PC-3 (cell line): ENCODE measurements around the gene YIF1B. TPM values are rescaled to one million over a fixed set of nuclear protein-coding genes. Genes with fewer than 3 reads are reported as not detected.

Experiments
- ATAC-seq: fragments of 200-7000 bp; cut with Tn5 transposase; 2 replicates; pipeline ENCODE4 v1.9.1; 2020; ENCODE audit warnings: mild to moderate bottlenecking, moderate library complexity
- BruUV-seq: library from RNA; stranded (reverse); fragments of 400-500 nt; replicated peaks from 2 replicates; lab custom pipeline; 2021; lab: Mats Ljungman, UMichigan
- CTCF ChIA-PET: fragments of 300-600 bp; sonication (Branson Sonifier 250); formaldehyde crosslinking; loops from one replicate; lab custom pipeline; 2022; ENCODE audit warnings: antibody characterized with exemption; lab: Charles Lee
- POLR2A ChIA-PET: fragments of 300-600 bp; sonication (Branson Sonifier 250); formaldehyde crosslinking; loops from one replicate; lab custom pipeline; 2022; ENCODE audit warnings: antibody characterized with exemption; ENCODE audit not compliant: unreplicated experiment; lab: Charles Lee
- DNase-seq: peaks from one replicate; pipeline ENCODE4 v3.0.0-alpha.2; 2015
- H2AFZ ChIP-seq: fragments of 300-600 bp; sonication (generic); 2 replicates; pipeline ENCODE4 v1.6.0; 2016; ENCODE audit warnings: antibody characterized with exemption, low read length
- H3F3A ChIP-seq: fragments of 300-600 bp; sonication (generic); one replicate; pipeline ENCODE4 v1.6.0; 2017; ENCODE audit warnings: antibody characterized with exemption, low read length, control low read depth, mild to moderate bottlenecking; ENCODE audit not compliant: unreplicated experiment
- H3K27ac ChIP-seq: fragments of 300-600 bp; sonication (generic); 2 replicates; pipeline ENCODE4 v1.5.1; 2016; ENCODE audit warnings: mild to moderate bottlenecking, low read length
- H3K27me3 ChIP-seq: fragments of 300-600 bp; sonication (generic); 2 replicates; pipeline ENCODE4 v1.6.1; 2016; ENCODE audit warnings: low read length, mixed read lengths
- H3K36me3 ChIP-seq: fragments of 300-600 bp; sonication (generic); 2 replicates; pipeline ENCODE4 v1.6.1; 2016; ENCODE audit warnings: low read depth, mixed run types, low read length, mixed read lengths
- H3K4me1 ChIP-seq: fragments of 300-600 bp; sonication (generic); 2 replicates; pipeline ENCODE4 v1.5.1; 2016; ENCODE audit warnings: low read length; ENCODE audit not compliant: insufficient read depth
- H3K4me2 ChIP-seq: fragments of 300-600 bp; sonication (generic); 2 replicates; pipeline ENCODE4 v1.6.0; 2016; ENCODE audit warnings: low read length
- H3K4me3 ChIP-seq: fragments of 300-600 bp; sonication (generic); 2 replicates; pipeline ENCODE4 v1.5.1; 2016; ENCODE audit warnings: mild to moderate bottlenecking, low read length, mixed read lengths
- H3K79me2 ChIP-seq: fragments of 300-600 bp; sonication (generic); 2 replicates; pipeline ENCODE4 v1.6.1; 2017; ENCODE audit warnings: low read length, mixed read lengths
- H3K9ac ChIP-seq: fragments of 300-600 bp; sonication (generic); 2 replicates; pipeline ENCODE4 v1.6.0; 2016; ENCODE audit warnings: mild to moderate bottlenecking, low read length
- H3K9me2 ChIP-seq: fragments of 300-600 bp; sonication (generic); replicated peaks from 2 replicates; pipeline ENCODE4 v1.6.1; 2016; ENCODE audit warnings: mixed run types, low read length, mixed read lengths
- H3K9me3 ChIP-seq: fragments of 300-600 bp; sonication (generic); 2 replicates; pipeline ENCODE4 v1.6.1; 2016; ENCODE audit warnings: low read length, mixed read lengths
- H4K20me1 ChIP-seq: fragments of 300-600 bp; sonication (generic); 2 replicates; pipeline ENCODE4 v1.6.1; 2016; ENCODE audit warnings: low read length, mixed read lengths
- EZH2 ChIP-seq: fragments of 300-600 bp; sonication (generic); IDR thresholded peaks from one replicate; pipeline ENCODE4 v1.6.1; 2017; ENCODE audit warnings: antibody characterized with exemption, mild to moderate bottlenecking, low read length; ENCODE audit not compliant: unreplicated experiment
- EZH2phosphoT487 ChIP-seq: fragments of 300-600 bp; sonication (generic); IDR thresholded peaks from 2 replicates; pipeline ENCODE4 v1.6.1; 2018; ENCODE audit warnings: mild to moderate bottlenecking, antibody characterized with exemption, low read length, borderline replicate concordance
- intact Hi-C: fragments of 100-400 bp; cut with micrococcal nuclease; formaldehyde crosslinking; loops from 2 replicates; pipeline ENCODE4 v1.9.0; 2023
- total RNA-seq: library from RNA; depleted of rRNA; stranded (reverse); fragments of >200 nt; gene quantifications from 2 replicates; pipeline ENCODE4 v1.2.3, GENCODE V29; 2014
- TF ChIP-seq, protein P1 (sequence below): fragments of 300-600 bp; sonication (generic); conservative IDR thresholded peaks from 2 replicates; pipeline ENCODE4 v1.5.1; 2017; ENCODE audit warnings: antibody characterized with exemption, low read depth, mild to moderate bottlenecking, low read length

Gene YIF1B
- total RNA-seq, 1 experiment from 2014 or later, result 72.3 TPM

DNA sequence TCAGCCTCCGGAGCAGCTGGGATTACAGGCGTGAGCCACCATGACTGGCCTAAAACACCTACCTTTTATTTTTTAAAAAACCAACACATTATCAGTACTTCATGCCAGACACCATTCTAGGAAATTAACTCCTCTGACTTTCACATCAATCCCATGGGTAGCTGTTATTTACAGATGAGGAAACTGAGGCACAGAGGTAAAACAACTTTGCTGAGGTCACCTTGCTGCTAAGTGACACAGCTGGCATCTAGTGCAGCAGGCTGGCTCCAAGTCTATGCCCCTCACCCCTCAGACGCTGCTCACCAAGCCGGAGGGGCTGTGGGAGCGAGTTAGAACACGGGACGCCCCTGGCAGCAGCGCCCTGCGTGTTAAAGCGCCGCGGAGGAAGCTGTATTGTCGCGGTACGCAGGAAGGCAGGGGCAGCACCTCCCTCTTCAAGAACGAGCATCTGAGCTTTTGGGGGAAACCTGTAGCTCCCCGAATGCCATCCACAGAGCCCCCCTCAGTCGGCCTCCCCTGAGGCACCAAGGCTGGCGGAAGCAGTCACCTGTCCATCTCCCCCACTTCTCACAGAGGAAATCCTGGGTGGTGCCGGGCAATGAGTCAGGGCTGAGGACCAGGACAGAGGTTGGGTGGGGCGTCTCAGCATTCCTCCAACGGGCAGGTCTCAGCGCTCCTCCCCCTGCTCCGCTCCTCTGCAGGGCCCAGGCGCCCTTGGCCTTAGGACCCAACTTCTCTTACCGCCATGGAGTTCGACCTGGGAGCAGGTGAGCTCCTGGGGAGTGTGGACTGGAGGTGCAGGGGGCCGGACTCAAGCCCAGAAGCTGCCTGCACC, 12.0 kb downstream of the YIF1B start, which contains the start of gene C19orf33:
Gene C19orf33, plus strand, starts transcription at position 735 of the 835 bp plus-strand sequence. Its CDS starts 11 bp downstream, at position 746.
- Histone ChIP-seq H3K79me2 (peaks cover 31% of the 10 kb centered on the region), H3K9me2 (no peaks in the 10 kb centered on the region), H3K4me3 (peak within 1 kb of the TSS; percentile 84), H3K9me3 (no peaks in the 10 kb centered on the region), H3K27me3 (no peaks in the 10 kb centered on the region), H3K9ac (peak within 1 kb of the TSS; percentile 87), H3K36me3 (no peaks in the 10 kb centered on the region), H3K4me2 (peak within 1 kb of the TSS; percentile 98), H3F3A (no peaks in the 10 kb centered on the region), H4K20me1 (no peaks in the 10 kb centered on the region), H2AFZ (no peak within 1 kb of the TSS), H3K27ac (peak within 1 kb of the TSS; percentile 90), H3K4me1 (peaks cover 39% of the 10 kb centered on the region)
- TF ChIP-seq EZH2phosphoT487 (no peak), EZH2 (no peak)
- TF ChIP-seq, protein P1, sequence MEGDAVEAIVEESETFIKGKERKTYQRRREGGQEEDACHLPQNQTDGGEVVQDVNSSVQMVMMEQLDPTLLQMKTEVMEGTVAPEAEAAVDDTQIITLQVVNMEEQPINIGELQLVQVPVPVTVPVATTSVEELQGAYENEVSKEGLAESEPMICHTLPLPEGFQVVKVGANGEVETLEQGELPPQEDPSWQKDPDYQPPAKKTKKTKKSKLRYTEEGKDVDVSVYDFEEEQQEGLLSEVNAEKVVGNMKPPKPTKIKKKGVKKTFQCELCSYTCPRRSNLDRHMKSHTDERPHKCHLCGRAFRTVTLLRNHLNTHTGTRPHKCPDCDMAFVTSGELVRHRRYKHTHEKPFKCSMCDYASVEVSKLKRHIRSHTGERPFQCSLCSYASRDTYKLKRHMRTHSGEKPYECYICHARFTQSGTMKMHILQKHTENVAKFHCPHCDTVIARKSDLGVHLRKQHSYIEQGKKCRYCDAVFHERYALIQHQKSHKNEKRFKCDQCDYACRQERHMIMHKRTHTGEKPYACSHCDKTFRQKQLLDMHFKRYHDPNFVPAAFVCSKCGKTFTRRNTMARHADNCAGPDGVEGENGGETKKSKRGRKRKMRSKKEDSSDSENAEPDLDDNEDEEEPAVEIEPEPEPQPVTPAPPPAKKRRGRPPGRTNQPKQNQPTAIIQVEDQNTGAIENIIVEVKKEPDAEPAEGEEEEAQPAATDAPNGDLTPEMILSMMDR, result no peak
- no TSS peak for BruUV-seq
- ChIA-PET POLR2A (interaction anchor here (0.7 kb wide), 1 partner anchor 35 kb away, joined by 3 read pairs; no protein-coding TSS in a partner anchor), CTCF (interaction anchor here (1.0 kb wide), 1 partner anchor 14 kb away, joined by 4 read pairs; no protein-coding TSS in a partner anchor)
- intact Hi-C loops, result loop anchor here (2.0 kb wide), 2 partner anchors 31 to 37 kb away; partner anchors contain the start of gene CATSPERG
- peak; percentile 56 for ATAC-seq
- peak; percentile 88 for DNase-seq

DNA sequence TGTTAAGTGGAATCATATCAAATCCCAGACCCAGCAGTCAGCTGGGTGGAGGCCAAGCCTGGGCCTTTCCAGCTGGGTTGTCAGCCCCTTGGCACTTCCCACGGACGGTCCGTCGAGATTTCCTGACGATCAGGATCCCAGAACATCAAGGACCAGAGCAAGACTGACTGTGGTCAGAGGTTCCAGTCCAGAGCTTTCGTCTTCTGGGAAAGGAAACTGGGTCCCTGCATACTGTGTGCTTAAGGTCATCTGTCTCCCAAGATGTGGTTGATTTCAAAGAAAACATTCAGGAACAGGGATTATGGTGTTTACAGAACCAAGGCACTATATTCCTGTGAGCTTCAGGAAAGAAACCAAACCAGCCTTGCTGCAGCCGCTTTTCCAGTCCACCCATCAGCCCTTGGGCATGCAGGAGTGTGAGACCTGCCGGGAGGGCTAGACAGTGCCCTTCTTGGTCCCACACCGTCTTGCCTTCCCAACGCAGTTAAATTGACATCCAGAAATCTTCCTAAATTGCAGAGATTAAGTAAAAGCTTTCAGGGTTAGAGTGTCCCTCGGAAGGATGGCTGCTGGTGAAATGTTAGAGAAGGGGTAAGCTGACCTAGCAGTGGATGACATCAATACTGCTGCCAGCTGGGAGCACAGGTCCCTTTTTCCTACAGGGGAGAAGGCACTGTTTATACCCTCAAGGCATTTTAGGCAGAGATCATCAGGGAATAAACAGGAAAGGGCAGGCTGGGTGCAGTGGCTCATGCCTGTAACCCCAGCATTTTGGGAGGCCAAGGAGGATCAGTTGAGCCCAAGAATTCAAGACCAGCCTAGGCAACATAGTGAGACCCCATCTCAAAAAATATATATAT, 16.7 kb downstream of the YIF1B start:
- CTCF ChIA-PET, result interaction anchor here (0.7 kb wide), 1 partner anchor 104 kb away, joined by 6 read pairs; the partner anchor contains the start of gene FAM98C
- peaks cover 17% of the 10 kb centered on the region for H3K79me2 ChIP-seq
- ATAC-seq (no peak), DNase-seq (peak; percentile 50)
- H3K9ac ChIP-seq, result no peak overlapping the region
- no peak overlapping the region for H2AFZ ChIP-seq
- peak overlapping the region; percentile 76 for H3K27ac ChIP-seq
- H3F3A ChIP-seq, result no peaks in the 10 kb centered on the region
- H3K4me2 ChIP-seq, result peak overlapping the region; percentile 41; the same call in 1 of the 2 replicates
- POLR2A ChIA-PET, result interaction anchor here (0.7 kb wide), 1 partner anchor 8 kb away, joined by 3 read pairs; no protein-coding TSS in a partner anchor
- H3K4me1 ChIP-seq, result peaks cover 44% of the 10 kb centered on the region
- TF ChIP-seq, protein P1, result no peak
- no peak for TF ChIP-seq EZH2
- no peak for TF ChIP-seq EZH2phosphoT487
- intact Hi-C loops, result loop anchor here (10.0 kb wide), 1 partner anchor 54 kb away; no protein-coding TSS in a partner anchor
- no peaks in the 10 kb centered on the region for H3K9me3 ChIP-seq
- BruUV-seq, result no TSS peak
- H3K27me3 ChIP-seq, result no peaks in the 10 kb centered on the region
- no peaks in the 10 kb centered on the region for H4K20me1 ChIP-seq
- no peaks in the 10 kb centered on the region for H3K9me2 ChIP-seq
- no peaks in the 10 kb centered on the region for H3K36me3 ChIP-seq
- no peak overlapping the region for H3K4me3 ChIP-seq
